HG02943 (cell line): Measurements from ENCODE around the gene MLC1.

Experiments used
- ATAC-seq: cut with Tn5 transposase; IDR thresholded peaks from one replicate; pipeline ENCODE4 v1.9.1; 2021; ENCODE audit warnings: mild to moderate bottlenecking, low read depth, moderate library complexity; ENCODE audit not compliant: unreplicated experiment

The MLC1 gene

GRCh38 chr22:50078761-50079160, 6.5 kb downstream of the MLC1 start:
- no peak for ATAC-seq

GRCh38 chr22:50078246-50078645, 7.0 kb downstream of the MLC1 start:
- ATAC-seq = no peak

- ATAC-seq = no peak
These were observed 8.3 kb downstream of the MLC1 start for GRCh38 chr22:50076646-50077535.

GRCh38 chr22:50074551-50075530, 10.4 kb downstream of the MLC1 start:
- ATAC-seq = no peak

- ATAC-seq = no peak
These were observed 11.2 kb downstream of the MLC1 start for GRCh38 chr22:50074056-50074455.

- ATAC-seq = no peak
These were observed 12.3 kb downstream of the MLC1 start for GRCh38 chr22:50072714-50073538.

- ATAC-seq = no peak
These were observed 13.1 kb downstream of the MLC1 start for GRCh38 chr22:50072167-50072555.

GRCh38 chr22:50071432-50072166, 13.6 kb downstream of the MLC1 start:
- ATAC-seq = no peak

GRCh38 chr22:50070366-50070765, 14.9 kb downstream of the MLC1 start:
- ATAC-seq = no peak

- no peak for ATAC-seq
These were observed 17.1 kb downstream of the MLC1 start for GRCh38 chr22:50068096-50068495.

GRCh38 chr22:50067244-50067643, 18.0 kb downstream of the MLC1 start:
- ATAC-seq = no peak

- no peak for ATAC-seq
These were observed 20.8 kb downstream of the MLC1 start for GRCh38 chr22:50064453-50064852.

GRCh38 chr22:50063589-50064393, 21.4 kb downstream of the MLC1 start:
- ATAC-seq = no peak

- ATAC-seq = no peak
These were observed 22.6 kb downstream of the MLC1 start for GRCh38 chr22:50062509-50063135.

GRCh38 chr22:50061824-50062355, 23.3 kb downstream of the MLC1 start:
- ATAC-seq = no peak

- ATAC-seq = no peak
These were observed 23.9 kb downstream of the MLC1 start for GRCh38 chr22:50061141-50061823.

- no peak for ATAC-seq
These were observed 24.6 kb downstream of the MLC1 start for GRCh38 chr22:50060441-50061140.
